HFFc6 (cell line): ENCODE data around the gene MVK. TPM values are rescaled to one million over a fixed set of nuclear protein-coding genes. Genes with fewer than 3 reads are reported as not detected.

ENCODE experiments used
- DNase-seq: peaks from one replicate; pipeline ENCODE4 v3.0.0-alpha.2; 2018
- H3K27ac Mint-ChIP-seq: 2 replicates; pipeline ENCODE4 v1.8.0; 2020; ENCODE audit warnings: mild to moderate bottlenecking, mixed read lengths
- H3K27me3 Mint-ChIP-seq: 2 replicates; pipeline ENCODE4 v1.8.0; 2021; ENCODE audit warnings: mild to moderate bottlenecking, moderate library complexity, mixed read lengths; ENCODE audit not compliant: insufficient read depth
- H3K36me3 Mint-ChIP-seq: 2 replicates; pipeline ENCODE4 v1.8.0; 2021; ENCODE audit warnings: low read depth, mixed read lengths
- H3K4me1 Mint-ChIP-seq: 2 replicates; pipeline ENCODE4 v1.8.0; 2020; ENCODE audit warnings: low read depth, mixed read lengths
- H3K4me3 Mint-ChIP-seq: 2 replicates; pipeline ENCODE4 v1.8.0; 2020; ENCODE audit warnings: mild to moderate bottlenecking, moderate library complexity, mixed read lengths
- H3K9me3 Mint-ChIP-seq: 2 replicates; pipeline ENCODE4 v1.8.0; 2020; ENCODE audit warnings: mild to moderate bottlenecking, mixed read lengths
- CTCF ChIP-seq: fragments of 200-600 bp; sonication (generic); IDR thresholded peaks from 2 replicates; pipeline ENCODE4 v1.5.0; 2021; ENCODE audit warnings: antibody characterized with exemption, mild to moderate bottlenecking
- total RNA-seq, 6 experiments: library from RNA; stranded (reverse); fragmentation: NEBNext Ultra II Directional; extraction: Animal tissue kit (Norgen Biotek cat#: 25700); gene quantifications; 2 replicates in 1 of 6; 3 replicates in 5 of 6; pipeline ENCODE4 v1.2.3, GENCODE V29; 2021

MVK gene
- total RNA-seq, 6 experiments from 2014 or later: 7.1 to 10.4 (median 7.9) TPM

GRCh38 chr12:109545826-109546225 lies 27.8 kb upstream of the MVK start:
- Mint-ChIP-seq H3K4me3 (no peak overlapping the region), H3K27me3 (peaks cover 13% of the 10 kb centered on the region), H3K27ac (no peak overlapping the region; the same call in 1 of the 2 replicates), H3K9me3 (peaks cover 9% of the 10 kb centered on the region), H3K36me3 (peaks cover 16% of the 10 kb centered on the region; the same call in 1 of the 2 replicates), H3K4me1 (peaks cover 25% of the 10 kb centered on the region)
- no peak for DNase-seq
- TF ChIP-seq CTCF: no peak

GRCh38 chr12:109547286-109547685 lies 26.3 kb upstream of the MVK start:
- DNase-seq: no peak
- H3K9me3 Mint-ChIP-seq: peaks cover 2% of the 10 kb centered on the region; the same call in 1 of the 2 replicates
- TF ChIP-seq CTCF: no peak
- H3K36me3 Mint-ChIP-seq: peaks cover 7% of the 10 kb centered on the region; the same call in 1 of the 2 replicates
- no peak overlapping the region for H3K27ac Mint-ChIP-seq
- H3K4me1 Mint-ChIP-seq: peaks cover 15% of the 10 kb centered on the region
- peaks cover 20% of the 10 kb centered on the region for H3K27me3 Mint-ChIP-seq
- H3K4me3 Mint-ChIP-seq: no peak overlapping the region

GRCh38 chr12:109548258-109548657 lies 25.3 kb upstream of the MVK start:
- no peak for DNase-seq
- peaks cover 13% of the 10 kb centered on the region for H3K4me1 Mint-ChIP-seq
- no peak for TF ChIP-seq CTCF
- H3K27ac Mint-ChIP-seq: no peak overlapping the region
- no peaks in the 10 kb centered on the region for H3K9me3 Mint-ChIP-seq
- H3K4me3 Mint-ChIP-seq: no peak overlapping the region
- H3K27me3 Mint-ChIP-seq: peaks cover 20% of the 10 kb centered on the region
- H3K36me3 Mint-ChIP-seq: no peaks in the 10 kb centered on the region

- DNase-seq: no peak
- Mint-ChIP-seq H3K9me3 (no peaks in the 10 kb centered on the region), H3K27ac (no peak overlapping the region), H3K27me3 (peaks cover 29% of the 10 kb centered on the region), H3K4me1 (peaks cover 10% of the 10 kb centered on the region), H3K4me3 (no peak overlapping the region), H3K36me3 (no peaks in the 10 kb centered on the region)
- TF ChIP-seq CTCF: no peak
Observed at GRCh38 chr12:109549613-109550270, 23.9 kb upstream of the MVK start.

- Mint-ChIP-seq H3K4me3 (no peak overlapping the region), H3K27me3 (peaks cover 29% of the 10 kb centered on the region), H3K9me3 (no peaks in the 10 kb centered on the region), H3K4me1 (peaks cover 4% of the 10 kb centered on the region), H3K27ac (no peak overlapping the region), H3K36me3 (no peaks in the 10 kb centered on the region)
- TF ChIP-seq CTCF: no peak
- no peak for DNase-seq
Observed at GRCh38 chr12:109550281-109550680, 23.3 kb upstream of the MVK start.
